SIG-M5 treated with dmso at 0.1 percent for 504 hours (cell line): ENCODE measurements around the gene CMIP.
"Not testable (repeated sequence)": the region's sequence is repeated elsewhere in the genome, so short reads cannot be mapped to it uniquely, and the experiment has no call there.

Experiments used
- DNase-seq: peaks from one replicate; lab custom pipeline; 2025; ENCODE audit not compliant: unreplicated experiment; lab: John Stamatoyannopoulos, UW

CMIP gene

DNA sequence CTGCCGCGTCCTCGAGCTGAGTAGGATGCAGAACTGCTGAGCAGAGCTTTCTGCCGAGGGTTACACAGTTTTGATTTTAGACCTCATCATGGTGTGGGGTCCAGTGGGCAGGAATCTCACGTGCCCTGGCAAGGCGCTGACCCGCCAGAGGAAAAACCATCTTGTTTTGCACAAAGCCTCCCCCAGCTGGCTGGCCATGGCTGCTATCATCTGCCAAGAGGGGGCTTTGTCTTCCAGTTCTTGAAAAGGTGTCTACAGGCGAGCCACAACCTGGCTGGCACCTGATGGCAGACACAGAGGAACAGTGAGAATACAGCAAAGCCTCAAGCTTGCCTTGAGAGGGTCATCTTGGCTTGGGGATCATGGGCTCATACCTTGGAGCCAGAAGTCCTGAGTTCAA, 118.3 kb downstream of the CMIP start:
- DNase-seq = no peak

DNA sequence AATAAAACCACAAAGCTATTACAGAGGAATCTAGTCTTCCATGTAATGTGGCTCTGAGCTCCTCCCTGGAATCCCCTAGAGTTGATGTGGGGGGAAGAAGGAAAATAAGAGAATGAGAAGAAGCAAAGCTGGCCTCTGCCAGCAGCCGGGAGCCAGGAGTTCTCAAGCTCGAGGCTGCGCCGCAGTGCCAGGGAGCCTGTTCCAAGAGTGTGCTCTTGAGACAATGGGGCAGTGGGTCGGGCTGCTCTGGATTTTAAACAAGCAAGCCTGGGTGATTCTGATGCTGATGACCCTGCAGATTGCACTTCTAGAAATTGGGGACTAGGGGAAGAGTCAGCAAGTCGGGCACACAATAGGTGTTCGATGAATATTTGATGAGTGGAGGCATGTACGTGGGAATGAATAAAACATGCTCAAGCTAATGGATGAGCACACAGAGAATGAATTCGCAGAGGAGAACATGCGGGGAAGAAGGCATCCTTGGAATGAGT, 119.9 kb downstream of the CMIP start:
- DNase-seq = no peak

DNA sequence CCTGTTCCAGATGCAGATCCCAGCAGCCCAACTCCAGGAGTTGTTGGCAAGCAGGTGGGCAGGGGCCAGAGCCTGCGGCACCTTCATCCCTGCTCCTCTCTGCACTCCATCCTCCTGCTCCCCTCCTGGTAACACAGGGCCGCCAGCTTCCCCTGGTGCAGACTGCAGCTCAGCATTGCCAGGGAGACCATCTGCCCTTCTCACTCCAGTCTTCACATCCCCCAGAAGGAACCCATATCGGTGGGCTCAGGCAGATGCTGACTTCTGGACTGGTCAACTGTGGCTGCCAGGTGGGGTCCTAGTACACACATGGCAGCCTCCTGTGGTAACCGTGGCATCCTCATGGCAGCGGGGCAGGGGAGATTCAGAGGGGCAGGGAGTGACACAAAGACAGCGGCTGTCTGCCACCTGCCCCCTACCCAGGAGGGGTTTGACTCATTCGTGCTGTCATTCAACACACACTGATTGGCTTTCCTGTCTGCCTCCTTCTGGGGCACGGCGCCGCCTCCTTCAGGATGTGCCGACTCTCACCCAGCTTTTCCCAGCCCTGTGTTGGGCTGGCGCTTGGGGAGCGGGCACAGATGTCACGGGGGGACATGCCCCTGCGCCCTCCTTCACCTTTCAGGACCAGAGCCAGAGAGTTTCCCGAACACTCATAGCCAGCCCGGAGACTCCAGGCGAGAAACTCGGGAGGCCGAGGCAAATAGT, 120.9 kb downstream of the CMIP start:
- DNase-seq = no peak

GRCh38 chr16:81566086-81567007, 121.7 kb downstream of the CMIP start:
- DNase-seq = no peak

DNA sequence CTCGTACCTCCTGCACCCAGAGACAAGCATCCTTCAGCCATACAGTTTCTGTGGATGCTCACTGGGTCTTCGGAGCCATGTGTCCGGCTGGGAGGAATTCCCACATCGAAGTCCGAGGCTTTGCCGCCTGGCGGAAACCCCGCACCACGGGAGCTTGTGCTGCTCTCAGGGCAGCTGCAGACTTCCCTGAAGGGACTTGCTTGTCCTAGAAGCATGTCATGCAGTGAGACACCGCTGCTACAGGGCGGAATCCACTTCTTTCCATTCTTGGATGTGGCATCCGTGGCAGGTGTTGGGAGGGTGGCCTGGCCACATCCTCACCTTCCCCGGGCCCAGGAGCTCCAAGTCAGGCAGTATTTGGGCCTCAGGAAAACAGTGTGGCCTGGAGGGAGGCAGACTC, 122.5 kb downstream of the CMIP start:
- no peak for DNase-seq

DNA sequence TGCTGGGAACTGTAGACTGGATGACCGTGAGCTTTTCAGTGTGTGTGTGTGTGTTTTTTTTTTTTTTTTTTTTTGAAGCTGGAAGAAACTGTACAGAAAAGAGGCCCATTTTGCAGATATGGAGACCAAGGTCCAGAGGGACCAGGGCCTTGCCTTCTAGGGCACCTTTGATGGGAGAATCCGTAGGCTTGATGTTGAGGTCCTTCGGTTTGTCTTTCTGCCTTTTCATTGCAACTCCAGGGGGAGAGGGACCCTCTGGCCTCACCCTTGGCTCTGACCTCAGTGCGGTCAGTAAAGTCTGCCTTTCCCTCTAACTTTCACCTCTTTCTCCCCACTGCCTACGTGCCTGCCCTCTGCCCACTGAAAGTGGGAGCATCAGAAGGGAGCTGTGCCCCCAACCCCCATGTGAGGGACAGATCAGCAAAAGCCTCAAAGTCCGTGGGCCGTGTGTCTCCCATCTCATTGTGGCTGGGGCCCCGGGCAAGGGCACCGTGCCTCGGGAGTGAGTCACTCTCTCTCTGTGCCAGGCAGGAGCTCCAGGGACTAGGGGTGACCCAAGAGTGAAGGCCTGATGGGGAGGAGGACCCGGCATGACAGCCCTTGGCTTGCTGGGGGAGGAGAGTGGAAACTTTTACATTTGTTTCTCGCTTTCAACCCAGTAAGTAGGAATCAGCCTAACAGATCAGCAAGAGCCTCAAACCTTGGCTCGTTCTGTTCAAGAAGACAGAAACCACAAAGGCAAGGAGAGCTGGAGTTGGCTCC, 123.6 kb downstream of the CMIP start:
- no peak for DNase-seq

DNA sequence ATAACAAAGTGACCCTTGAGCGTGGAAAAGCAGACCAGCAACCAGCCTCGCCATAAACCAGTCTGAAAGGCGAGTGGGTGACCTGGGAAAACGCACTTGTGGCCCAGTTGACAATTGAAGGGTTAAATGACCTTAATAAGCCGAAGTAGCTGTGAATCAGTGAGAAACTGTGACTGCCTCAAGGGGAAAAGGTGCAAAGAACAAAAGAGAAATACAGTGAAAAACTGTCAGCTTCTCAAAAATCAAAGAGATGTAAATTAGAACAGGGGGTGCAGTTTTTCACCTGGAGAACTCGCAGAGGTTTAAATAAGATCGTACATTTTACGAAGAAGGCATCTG, 124.1 kb downstream of the CMIP start:
- no peak for DNase-seq

- no peak for DNase-seq
Measured at GRCh38 chr16:81569361-81570034, 124.9 kb downstream of the CMIP start.

DNA sequence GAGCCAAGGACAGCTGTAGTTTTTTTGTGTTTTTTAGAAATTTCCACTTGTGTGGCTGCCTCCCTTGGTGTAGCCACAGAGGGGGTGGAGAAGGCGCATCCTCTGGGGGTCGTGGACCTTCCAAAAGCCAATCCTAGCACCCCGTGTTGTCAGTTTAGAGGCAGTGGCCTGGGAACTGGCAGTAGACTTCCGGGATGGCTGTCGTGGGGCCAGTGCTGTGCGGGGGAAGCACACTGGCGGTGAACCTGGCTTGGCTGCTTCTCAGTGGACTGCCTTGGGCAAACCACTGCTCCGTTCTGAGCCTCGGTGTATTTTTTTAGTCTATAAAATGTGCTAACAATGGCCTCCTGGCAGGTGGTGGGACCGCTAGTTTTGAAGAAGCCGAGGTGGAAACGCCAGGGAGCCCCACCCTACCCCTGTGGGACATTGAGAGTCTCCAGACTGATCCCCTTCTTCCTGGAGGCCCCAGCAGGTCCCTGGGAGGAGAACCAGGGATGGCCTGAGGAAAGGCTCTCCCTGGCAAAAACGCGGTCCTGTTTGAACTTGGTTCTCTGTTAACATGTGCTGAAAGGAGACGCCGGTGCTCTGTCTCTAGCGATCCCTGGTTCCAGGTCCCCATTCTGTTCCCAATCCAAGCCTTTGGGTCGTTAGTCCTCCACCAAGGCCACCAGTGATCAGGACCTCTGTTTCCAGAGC, 125.7 kb downstream of the CMIP start:
- DNase-seq = no peak

DNA sequence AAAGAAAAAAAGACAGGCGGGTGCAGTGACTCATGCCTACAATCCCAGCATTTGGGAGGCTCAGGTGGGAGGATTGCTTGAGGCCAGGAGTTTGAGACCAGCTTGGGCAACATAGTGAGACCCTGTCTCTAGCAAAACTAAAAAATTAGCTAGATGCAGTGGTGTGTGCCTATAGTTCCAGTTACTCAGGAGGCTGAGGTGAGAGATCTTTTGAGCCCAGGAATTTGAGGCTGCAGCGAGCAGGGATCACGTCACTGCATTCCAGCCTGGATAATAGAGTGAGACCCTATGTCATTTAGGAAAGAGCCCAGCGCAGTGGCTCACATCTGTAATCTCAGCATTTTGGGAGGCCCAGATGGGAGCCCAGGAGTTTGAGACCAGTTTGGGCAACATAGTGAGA, 126.6 kb downstream of the CMIP start:
- DNase-seq = no peak

GRCh38 chr16:81571592-81572385, 127.2 kb downstream of the CMIP start:
- DNase-seq = no peak

- DNase-seq = no peak
Measured at GRCh38 chr16:81572386-81573144, 128.0 kb downstream of the CMIP start.

DNA sequence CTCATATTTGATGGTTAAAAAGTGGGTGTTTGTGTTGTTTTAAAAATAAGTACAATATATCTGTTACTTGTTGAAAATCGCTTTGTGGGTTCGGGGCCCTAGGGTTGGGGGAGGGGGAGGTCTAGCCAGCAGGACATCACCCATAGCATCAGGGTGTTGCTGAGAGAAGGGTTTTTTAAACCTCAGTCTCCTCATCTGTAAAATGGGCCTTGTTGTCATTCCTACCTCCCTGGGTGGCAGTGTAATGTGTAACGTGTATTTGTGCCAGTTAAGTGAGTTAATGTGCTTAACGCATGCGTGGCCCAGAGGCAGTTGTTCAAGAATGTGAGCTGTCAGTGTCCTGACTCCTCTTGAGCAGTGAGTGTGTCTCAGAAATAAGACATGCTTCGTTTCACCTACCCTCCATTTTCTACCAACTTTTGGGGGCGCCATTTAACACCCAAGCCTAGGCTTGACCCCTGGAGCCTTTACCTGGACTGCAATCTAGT, 129.0 kb downstream of the CMIP start:
- DNase-seq = no peak

GRCh38 chr16:81574168-81574567, 129.6 kb downstream of the CMIP start:
- no peak for DNase-seq

DNA sequence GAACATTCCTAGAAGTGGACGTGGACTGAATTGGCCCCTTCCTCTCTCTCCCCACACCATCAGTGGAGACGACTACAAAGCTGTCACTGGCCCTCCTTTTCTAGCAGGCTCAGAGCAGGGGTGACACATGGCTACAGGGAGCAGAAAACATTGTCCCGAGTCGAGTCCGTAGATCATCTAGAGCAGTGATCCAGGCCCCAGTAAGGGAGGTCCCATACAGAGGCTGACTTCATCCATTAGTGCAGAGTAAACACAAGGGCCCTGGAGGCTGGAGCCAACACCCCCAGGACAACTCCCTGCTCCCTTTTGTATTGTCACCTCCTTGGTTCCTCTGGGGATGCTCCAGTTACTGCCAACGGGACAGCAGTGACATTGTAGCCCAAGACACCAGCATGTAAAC, 130.7 kb downstream of the CMIP start:
- no peak for DNase-seq

DNA sequence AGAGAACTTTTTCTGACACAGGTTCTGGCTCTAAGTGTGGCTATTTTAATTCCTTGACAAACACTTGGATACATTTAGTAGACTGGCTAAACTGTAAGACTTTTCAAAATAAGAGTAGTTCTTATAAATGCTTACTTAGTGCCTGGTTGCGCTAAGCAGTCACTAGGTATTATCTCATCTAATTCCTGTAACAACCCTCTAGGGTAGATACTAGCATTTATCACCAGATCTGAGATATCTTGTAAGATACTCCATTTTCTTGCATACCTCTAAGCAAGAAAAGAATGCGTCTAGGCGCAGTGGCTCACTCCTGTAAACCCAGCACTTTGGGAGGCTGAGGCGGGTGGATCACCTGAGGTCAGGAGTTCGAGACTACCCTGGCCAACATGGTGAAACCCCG, 131.2 kb downstream of the CMIP start:
- DNase-seq = no peak

DNA sequence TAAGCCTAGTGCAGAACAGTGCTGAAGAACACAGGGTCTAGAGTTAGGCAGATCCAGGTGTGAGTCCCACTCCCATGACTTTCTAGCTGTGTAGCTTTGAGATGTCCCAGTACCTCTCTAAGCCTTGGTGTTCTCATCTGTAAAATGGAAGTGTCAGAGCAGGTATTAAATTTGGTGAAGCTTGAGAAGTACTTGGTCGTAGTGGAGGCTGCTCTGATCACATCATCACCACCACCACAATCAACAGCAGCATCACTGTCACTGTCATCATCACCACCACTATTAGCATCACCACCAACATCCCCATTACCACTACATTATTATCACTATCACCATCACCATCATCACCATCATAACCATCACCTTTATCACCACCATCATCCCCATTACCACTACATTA, 132.1 kb downstream of the CMIP start:
- DNase-seq = no peak

DNA sequence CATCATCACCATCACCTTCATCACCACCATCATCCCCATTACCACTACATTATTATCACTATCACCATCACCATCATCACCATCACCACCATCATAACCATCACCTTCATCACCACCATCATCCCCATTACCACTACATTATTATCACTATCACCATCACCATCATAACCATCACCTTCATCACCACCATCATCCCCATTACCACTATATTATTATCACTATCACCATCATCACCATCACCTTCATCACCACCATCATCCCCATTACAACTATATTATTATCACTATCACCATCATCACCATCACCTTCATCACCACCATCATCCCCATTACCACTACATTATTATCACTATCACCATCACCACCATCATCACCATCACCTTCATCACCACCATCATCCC, 132.7 kb downstream of the CMIP start:
- not testable (repeated sequence) for DNase-seq

GRCh38 chr16:81578076-81578475, 133.5 kb downstream of the CMIP start:
- DNase-seq = no peak
